DOHH2 (cell line): ENCODE results near the gene TYROBP.

Experiments used
- H3F3A ChIP-seq: fragments of 200-600 bp; sonication (generic), shearing (Covaris generic); 2 replicates; pipeline ENCODE4 v1.6.0; 2016; ENCODE audit warnings: antibody characterized with exemption, mild to moderate bottlenecking; ENCODE audit not compliant: control insufficient read depth, insufficient read depth
- H3K27ac ChIP-seq: fragments of 200-600 bp; sonication (generic); 2 replicates; pipeline ENCODE4 v1.5.1; 2014; ENCODE audit warnings: low read depth, mild to moderate bottlenecking, low read length, moderate library complexity
- H3K27me3 ChIP-seq: fragments of 200-600 bp; sonication (generic); 2 replicates; pipeline ENCODE4 v1.6.1; 2014; ENCODE audit warnings: mild to moderate bottlenecking, low read length, mixed read lengths; ENCODE audit not compliant: control insufficient read depth
- H3K36me3 ChIP-seq: fragments of 200-600 bp; sonication (generic); 2 replicates; pipeline ENCODE4 v1.6.1; 2014; ENCODE audit warnings: mild to moderate bottlenecking, low read length, moderate library complexity, mixed read lengths; ENCODE audit not compliant: control insufficient read depth
- H3K4me1 ChIP-seq: fragments of 200-600 bp; sonication (generic); 2 replicates; pipeline ENCODE4 v1.6.1; 2014; ENCODE audit warnings: mild to moderate bottlenecking, low read length, mixed read lengths; ENCODE audit not compliant: control insufficient read depth
- H3K4me2 ChIP-seq: fragments of 200-600 bp; sonication (generic); 2 replicates; pipeline ENCODE4 v1.6.0; 2014; ENCODE audit warnings: mild to moderate bottlenecking, low read length, moderate library complexity
- H3K4me3 ChIP-seq: fragments of 200-600 bp; sonication (generic); 2 replicates; pipeline ENCODE4 v1.5.1; 2014; ENCODE audit warnings: mild to moderate bottlenecking, low read length, mixed read lengths
- H3K79me2 ChIP-seq: fragments of 200-600 bp; sonication (generic); 2 replicates; pipeline ENCODE4 v1.6.1; 2014; ENCODE audit warnings: mild to moderate bottlenecking, low read length, mixed read lengths; ENCODE audit not compliant: control insufficient read depth
- H3K9me2 ChIP-seq: fragments of 200-600 bp; sonication (generic); replicated peaks from 2 replicates; pipeline ENCODE4 v1.6.1; 2014; ENCODE audit warnings: mild to moderate bottlenecking, low read length, mixed read lengths; ENCODE audit not compliant: control insufficient read depth
- H3K9me3 ChIP-seq: fragments of 200-600 bp; sonication (generic); 2 replicates; pipeline ENCODE4 v1.6.1; 2014; ENCODE audit warnings: antibody characterized with exemption, low read length, mixed read lengths; ENCODE audit not compliant: control insufficient read depth, insufficient read depth
- H4K20me1 ChIP-seq: fragments of 200-600 bp; sonication (generic); 2 replicates; pipeline ENCODE4 v1.6.0; 2014; ENCODE audit warnings: low read depth, mild to moderate bottlenecking, antibody characterized with exemption, low read length, moderate library complexity; ENCODE audit not compliant: control insufficient read depth, insufficient read depth
- CTCF ChIP-seq: fragments of 200-600 bp; sonication (generic); IDR thresholded peaks from one replicate; pipeline ENCODE4 v1.5.1; 2014; ENCODE audit warnings: antibody characterized with exemption, mild to moderate bottlenecking, low read depth, low read length; ENCODE audit not compliant: poor library complexity, severe bottlenecking
- EZH2phosphoT487 ChIP-seq: fragments of 200-600 bp; sonication (generic); IDR thresholded peaks from 2 replicates; pipeline ENCODE4 v1.6.1; 2017; ENCODE audit warnings: borderline replicate concordance, mild to moderate bottlenecking, antibody characterized with exemption, low read length, moderate library complexity, mixed read lengths

TYROBP gene

GRCh38 chr19:35869327-35870123 is 38.6 kb downstream of the TYROBP start:
- Histone ChIP-seq H3K27ac (peak overlapping the region; percentile 53), H4K20me1 (no peaks in the 10 kb centered on the region), H3K4me1 (peaks cover 28% of the 10 kb centered on the region), H3K9me3 (no peaks in the 10 kb centered on the region), H3K9me2 (no peaks in the 10 kb centered on the region), H3K27me3 (0 out of 2 replicates have a peak, but pooled peaks cover 7% of the 10 kb centered on the region), H3K4me2 (peak overlapping the region; percentile 73), H3K79me2 (no peaks in the 10 kb centered on the region), H3F3A (no peaks in the 10 kb centered on the region), H3K4me3 (peak overlapping the region; percentile 74), H3K36me3 (no peaks in the 10 kb centered on the region)
- TF ChIP-seq CTCF = no peak
- no peak for TF ChIP-seq EZH2phosphoT487

GRCh38 chr19:35868823-35869326 is 39.2 kb downstream of the TYROBP start:
- no peak for TF ChIP-seq CTCF
- Histone ChIP-seq H3K27ac (no peak overlapping the region), H3K9me2 (no peaks in the 10 kb centered on the region)

GRCh38 chr19:35868172-35868822 is 39.8 kb downstream of the TYROBP start, which contains the start of gene APLP1:
TSS of gene APLP1 (plus strand) at chr19:35868574. CDS start at chr19:35868637, 63 bp downstream.
- TF ChIP-seq EZH2phosphoT487 (no peak), CTCF (no peak)
- peak within 1 kb of the TSS; percentile 53 for H3K27ac ChIP-seq
- no peaks in the 10 kb centered on the region for H3F3A ChIP-seq
- H3K9me2 ChIP-seq = no peaks in the 10 kb centered on the region
- H3K9me3 ChIP-seq = no peaks in the 10 kb centered on the region
- no peaks in the 10 kb centered on the region for H3K79me2 ChIP-seq
- H3K36me3 ChIP-seq = no peaks in the 10 kb centered on the region
- H4K20me1 ChIP-seq = no peaks in the 10 kb centered on the region
- peaks cover 28% of the 10 kb centered on the region for H3K4me1 ChIP-seq
- peak within 1 kb of the TSS; percentile 73 for H3K4me2 ChIP-seq
- 0 out of 2 replicates have a peak, but pooled peaks cover 7% of the 10 kb centered on the region for H3K27me3 ChIP-seq
- H3K4me3 ChIP-seq = peak within 1 kb of the TSS; percentile 74

More at GRCh38 chr19:35868823-35869326, 39.2 kb downstream of the TYROBP start:
- H3K79me2 ChIP-seq = no peaks in the 10 kb centered on the region
- peak overlapping the region; percentile 73 for H3K4me2 ChIP-seq
- no peaks in the 10 kb centered on the region for H4K20me1 ChIP-seq
- H3K4me1 ChIP-seq = peaks cover 28% of the 10 kb centered on the region
- 0 out of 2 replicates have a peak, but pooled peaks cover 7% of the 10 kb centered on the region for H3K27me3 ChIP-seq
- no peaks in the 10 kb centered on the region for H3K9me3 ChIP-seq
- H3K36me3 ChIP-seq = no peaks in the 10 kb centered on the region
- H3F3A ChIP-seq = no peaks in the 10 kb centered on the region
- H3K4me3 ChIP-seq = peak overlapping the region; percentile 74
